ENCODE measurements around the gene LACTBL1. TPM values are rescaled to one million over a fixed set of nuclear protein-coding genes. Genes with fewer than 3 reads are reported as not detected.

LACTBL1 gene
- total and polyA plus RNA-seq, 2 experiments from 2014 or later = not detected

GRCh38 chr1:22910286-22910685, 62.4 kb downstream of the LACTBL1 start:
- Histone ChIP-seq H3K4me3 (no peak overlapping the region), H3K27ac (ENCODE audit: low read depth) (no peak overlapping the region), H3F3A (replicated peaks; ENCODE audit: low read depth) (no peaks in the 10 kb centered on the region), H3K4me1 (ENCODE audit: insufficient read depth) (no peaks in the 10 kb centered on the region), H3K27me3 (ENCODE audit: insufficient read depth) (no peaks in the 10 kb centered on the region), H3K4me2 (no peak overlapping the region), H3K9me2 (ENCODE audit: insufficient read depth) (no peaks in the 10 kb centered on the region), H3K79me2 (replicated peaks; ENCODE audit: insufficient read depth) (no peaks in the 10 kb centered on the region), H2AFZ (no peak overlapping the region), H3K36me3 (ENCODE audit: insufficient read depth) (no peaks in the 10 kb centered on the region), H4K20me1 (replicated peaks; ENCODE audit: insufficient read depth) (no peaks in the 10 kb centered on the region; the same call in 1 of the 2 replicates)
- H3K4me1 Mint-ChIP-seq = peaks cover 6% of the 10 kb centered on the region; the same call in 1 of the 3 replicates
- H3K4me3 Mint-ChIP-seq = no peak overlapping the region
- DNase-seq (ENCODE audit: low spot score) (no peak), ATAC-seq (no peak)
- TF ChIP-seq ZNF331 (CRISPR knock-in tag; IDR thresholded peaks at IDR 0.05; ENCODE audit: low read depth) (no peak), EZH2phosphoT487 (IDR thresholded peaks at IDR 0.05; ENCODE audit: unreplicated experiment) (no peak), EZH2 (IDR thresholded peaks at IDR 0.05; ENCODE audit: low read depth, unreplicated experiment) (no peak), STAT1 (IDR thresholded peaks at IDR 0.05; ENCODE audit: unreplicated experiment) (no peak), ZNF114 (CRISPR knock-in tag; IDR thresholded peaks at IDR 0.05) (no peak), JUNB (IDR thresholded peaks at IDR 0.05; ENCODE audit: unreplicated experiment) (no peak), NANOG (IDR thresholded peaks at IDR 0.05; ENCODE audit: borderline replicate concordance) (no peak), CREB1 (CRISPR knock-in tag; IDR thresholded peaks at IDR 0.05; ENCODE audit: low read depth) (no peak)
- H3K36me3 Mint-ChIP-seq (ENCODE audit: low read depth) = no peaks in the 10 kb centered on the region
- H3K9me3 Mint-ChIP-seq = no peaks in the 10 kb centered on the region
- no peak overlapping the region for H3K27ac Mint-ChIP-seq
- peaks cover 2% of the 10 kb centered on the region for H3K27me3 Mint-ChIP-seq (ENCODE audit: insufficient read depth, low read depth, poor library complexity)

GRCh38 chr1:22908880-22909426, 63.7 kb downstream of the LACTBL1 start:
- Histone ChIP-seq H2AFZ (no peak overlapping the region), H4K20me1 (replicated peaks; ENCODE audit: insufficient read depth) (no peaks in the 10 kb centered on the region; the same call in 1 of the 2 replicates), H3F3A (replicated peaks; ENCODE audit: low read depth) (no peaks in the 10 kb centered on the region), H3K9me2 (ENCODE audit: insufficient read depth) (no peaks in the 10 kb centered on the region), H3K27me3 (ENCODE audit: insufficient read depth) (no peaks in the 10 kb centered on the region), H3K4me1 (ENCODE audit: insufficient read depth) (no peaks in the 10 kb centered on the region), H3K27ac (ENCODE audit: low read depth) (no peak overlapping the region), H3K4me3 (no peak overlapping the region), H3K36me3 (ENCODE audit: insufficient read depth) (no peaks in the 10 kb centered on the region), H3K79me2 (replicated peaks; ENCODE audit: insufficient read depth) (no peaks in the 10 kb centered on the region), H3K4me2 (no peak overlapping the region)
- Mint-ChIP-seq H3K9me3 (no peaks in the 10 kb centered on the region), H3K4me1 (no peaks in the 10 kb centered on the region), H3K27ac (no peak overlapping the region), H3K4me3 (no peak overlapping the region), H3K27me3 (ENCODE audit: insufficient read depth, low read depth, poor library complexity) (no peaks in the 10 kb centered on the region), H3K36me3 (ENCODE audit: low read depth) (no peaks in the 10 kb centered on the region)
- DNase-seq (ENCODE audit: low spot score) (no peak), ATAC-seq (no peak)
- TF ChIP-seq REST (IDR thresholded peaks at IDR 0.05; ENCODE audit: unreplicated experiment) (no peak), EZH2phosphoT487 (IDR thresholded peaks at IDR 0.05; ENCODE audit: unreplicated experiment) (no peak), EZH2 (IDR thresholded peaks at IDR 0.05; ENCODE audit: low read depth, unreplicated experiment) (no peak), NANOG (IDR thresholded peaks at IDR 0.05; ENCODE audit: borderline replicate concordance) (no peak)
